MV-4-11 (cell line): ENCODE results near the gene IFNAR1.

Experiments used
- DNase-seq: peaks from one replicate; lab custom pipeline; 2025; lab: John Stamatoyannopoulos, UW

Gene IFNAR1

GRCh38 chr21:33402001-33402979 lies 77.5 kb downstream of the IFNAR1 start:
- peak; percentile 97 for DNase-seq

- no peak for DNase-seq
Observed at GRCh38 chr21:33403128-33403785, 78.5 kb downstream of the IFNAR1 start, which contains the start of gene IFNGR2. IFNGR2 (plus strand) TSS chr21:33403413; CDS start chr21:33403544, 131 bp downstream.

GRCh38 chr21:33403786-33404585 lies 79.2 kb downstream of the IFNAR1 start:
- DNase-seq = peak; percentile 47

GRCh38 chr21:33406493-33406892 lies 81.7 kb downstream of the IFNAR1 start:
- DNase-seq = no peak
